Calu3 (cell line): ENCODE data around the gene PRICKLE1. TPM values are rescaled to one million over a fixed set of nuclear protein-coding genes. Genes with fewer than 3 reads are reported as not detected.

Source experiments
- BruUV-seq: library from RNA; stranded (reverse); fragments of 400-500 nt; replicated peaks from 2 replicates; lab custom pipeline; 2021; lab: Mats Ljungman, UMichigan
- CTCF ChIA-PET: fragments of 300-600 bp; sonication (Branson Sonifier 250); formaldehyde crosslinking; loops from one replicate; lab custom pipeline; 2022; ENCODE audit warnings: antibody characterized with exemption; lab: Charles Lee
- DNase-seq: peaks from one replicate; pipeline ENCODE4 v3.0.0; 2022
- H3K27ac Mint-ChIP-seq: one replicate; pipeline ENCODE4 v1.8.0; 2022; ENCODE audit warnings: mixed read lengths; ENCODE audit not compliant: unreplicated experiment
- H3K27me3 Mint-ChIP-seq: one replicate; pipeline ENCODE4 v1.8.0; 2022; ENCODE audit warnings: mixed read lengths; ENCODE audit not compliant: unreplicated experiment
- H3K36me3 Mint-ChIP-seq: one replicate; pipeline ENCODE4 v1.8.0; 2022; ENCODE audit warnings: mild to moderate bottlenecking, moderate library complexity, mixed read lengths; ENCODE audit not compliant: insufficient read depth, unreplicated experiment
- H3K4me1 Mint-ChIP-seq: one replicate; pipeline ENCODE4 v1.8.0; 2022; ENCODE audit warnings: mild to moderate bottlenecking, low read depth, mixed read lengths; ENCODE audit not compliant: unreplicated experiment
- H3K4me3 Mint-ChIP-seq: one replicate; pipeline ENCODE4 v1.8.0; 2022; ENCODE audit warnings: mild to moderate bottlenecking, low read depth, moderate library complexity, mixed read lengths; ENCODE audit not compliant: unreplicated experiment
- H3K9me3 Mint-ChIP-seq: one replicate; pipeline ENCODE4 v1.8.0; 2022; ENCODE audit warnings: low read depth, mixed read lengths; ENCODE audit not compliant: unreplicated experiment
- intact Hi-C: fragments of 100-400 bp; cut with micrococcal nuclease; formaldehyde crosslinking; loops from one replicate; pipeline ENCODE4 v1.10.0; 2022; ENCODE audit not compliant: unreplicated experiment
- total RNA-seq: library from RNA; stranded (reverse); gene quantifications from 2 replicates; pipeline ENCODE4 v1.2.3, GENCODE V29; 2022
- TF ChIP-seq, protein P1 (sequence below): fragments of 200-600 bp; IDR thresholded peaks from one replicate; pipeline ENCODE4 v1.8.0; 2022; ENCODE audit warnings: antibody characterized with exemption; ENCODE audit not compliant: unreplicated experiment

The PRICKLE1 gene
- total RNA-seq, 1 experiment from 2014 or later: 12.7 TPM

DNA sequence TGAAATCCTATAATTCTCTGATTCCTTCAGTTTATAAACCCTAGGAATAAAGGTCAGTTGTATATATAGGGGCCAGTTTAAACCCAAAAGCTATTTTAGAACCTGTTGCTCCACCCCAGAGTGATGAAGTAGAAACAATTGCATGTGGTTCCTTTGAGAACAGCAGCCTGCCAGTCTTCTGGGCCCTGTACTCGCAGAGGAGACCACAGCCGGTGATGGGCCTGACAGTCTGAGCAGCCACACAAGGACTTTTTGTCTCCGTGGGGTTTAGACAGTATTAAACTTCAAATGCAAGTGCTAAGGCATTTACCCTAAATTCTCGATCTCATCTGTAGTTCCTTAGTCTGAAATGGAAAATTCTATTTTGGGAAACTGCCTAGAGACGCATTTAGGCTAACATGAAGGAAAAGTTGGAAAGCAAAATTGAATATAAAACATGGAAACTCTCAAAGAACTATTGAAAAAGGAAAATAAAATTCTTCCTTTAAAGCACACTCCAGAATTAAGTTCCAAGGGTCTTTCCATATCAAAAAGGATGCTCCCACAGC lies 80.6 kb downstream of the PRICKLE1 start:
- no peaks in the 10 kb centered on the region for H3K4me1 Mint-ChIP-seq
- no peaks in the 10 kb centered on the region for H3K27me3 Mint-ChIP-seq
- CTCF ChIA-PET: no interaction called here
- TF ChIP-seq, protein P1, sequence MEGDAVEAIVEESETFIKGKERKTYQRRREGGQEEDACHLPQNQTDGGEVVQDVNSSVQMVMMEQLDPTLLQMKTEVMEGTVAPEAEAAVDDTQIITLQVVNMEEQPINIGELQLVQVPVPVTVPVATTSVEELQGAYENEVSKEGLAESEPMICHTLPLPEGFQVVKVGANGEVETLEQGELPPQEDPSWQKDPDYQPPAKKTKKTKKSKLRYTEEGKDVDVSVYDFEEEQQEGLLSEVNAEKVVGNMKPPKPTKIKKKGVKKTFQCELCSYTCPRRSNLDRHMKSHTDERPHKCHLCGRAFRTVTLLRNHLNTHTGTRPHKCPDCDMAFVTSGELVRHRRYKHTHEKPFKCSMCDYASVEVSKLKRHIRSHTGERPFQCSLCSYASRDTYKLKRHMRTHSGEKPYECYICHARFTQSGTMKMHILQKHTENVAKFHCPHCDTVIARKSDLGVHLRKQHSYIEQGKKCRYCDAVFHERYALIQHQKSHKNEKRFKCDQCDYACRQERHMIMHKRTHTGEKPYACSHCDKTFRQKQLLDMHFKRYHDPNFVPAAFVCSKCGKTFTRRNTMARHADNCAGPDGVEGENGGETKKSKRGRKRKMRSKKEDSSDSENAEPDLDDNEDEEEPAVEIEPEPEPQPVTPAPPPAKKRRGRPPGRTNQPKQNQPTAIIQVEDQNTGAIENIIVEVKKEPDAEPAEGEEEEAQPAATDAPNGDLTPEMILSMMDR: no peak
- no TSS peak for BruUV-seq
- no peak overlapping the region for H3K27ac Mint-ChIP-seq
- intact Hi-C loops: no loop called here
- no peak for DNase-seq
- H3K36me3 Mint-ChIP-seq: no peaks in the 10 kb centered on the region
- H3K4me3 Mint-ChIP-seq: no peak overlapping the region
- H3K9me3 Mint-ChIP-seq: no peaks in the 10 kb centered on the region

DNA sequence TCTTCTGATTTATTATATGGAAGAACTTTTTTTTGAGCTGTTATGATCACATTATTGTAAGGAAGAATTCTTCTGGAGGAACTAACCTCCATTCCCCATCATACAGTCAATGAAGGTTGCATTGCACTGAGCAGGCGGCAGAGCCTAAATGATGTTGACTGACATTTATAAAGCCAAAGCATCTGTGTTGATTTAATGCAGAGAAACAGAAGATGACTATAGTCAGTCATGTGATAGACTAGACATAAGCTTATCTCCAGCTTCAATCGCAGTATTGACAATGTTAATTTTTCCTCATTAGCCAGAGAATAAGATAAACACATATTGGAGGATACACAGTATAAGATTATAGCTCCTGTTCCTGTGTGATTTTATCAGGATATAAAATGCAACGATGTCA lies 82.0 kb downstream of the PRICKLE1 start:
- H3K9me3 Mint-ChIP-seq: no peaks in the 10 kb centered on the region
- CTCF ChIA-PET: no interaction called here
- no peaks in the 10 kb centered on the region for H3K27me3 Mint-ChIP-seq
- TF ChIP-seq, protein P1: no peak
- DNase-seq: no peak
- BruUV-seq: no TSS peak
- H3K36me3 Mint-ChIP-seq: no peaks in the 10 kb centered on the region
- H3K4me1 Mint-ChIP-seq: no peaks in the 10 kb centered on the region
- no peak overlapping the region for H3K27ac Mint-ChIP-seq
- no peak overlapping the region for H3K4me3 Mint-ChIP-seq
- intact Hi-C loops: no loop called here

DNA sequence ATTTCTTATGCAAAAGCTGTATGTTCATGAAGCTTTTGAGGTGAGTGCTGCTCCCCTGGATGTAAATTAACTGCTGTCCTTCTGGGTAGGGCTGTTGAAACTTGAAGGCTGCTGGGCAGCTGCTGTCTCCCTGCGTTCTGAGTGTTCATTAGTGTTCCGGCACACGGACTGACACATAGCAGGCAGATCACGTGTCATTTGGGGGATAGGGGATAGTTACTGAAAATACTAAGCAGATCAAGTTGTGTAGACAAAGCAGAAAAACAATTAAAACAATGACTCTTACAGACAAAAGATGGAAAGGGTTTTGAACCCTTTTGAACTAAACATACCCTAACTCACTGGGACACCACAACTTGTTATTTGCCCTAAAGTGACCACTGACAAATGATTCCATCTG lies 82.5 kb downstream of the PRICKLE1 start:
- DNase-seq: no peak
- no peak overlapping the region for H3K4me3 Mint-ChIP-seq
- H3K9me3 Mint-ChIP-seq: no peaks in the 10 kb centered on the region
- CTCF ChIA-PET: no interaction called here
- H3K36me3 Mint-ChIP-seq: no peaks in the 10 kb centered on the region
- no peak overlapping the region for H3K27ac Mint-ChIP-seq
- TF ChIP-seq, protein P1: no peak
- no peaks in the 10 kb centered on the region for H3K27me3 Mint-ChIP-seq
- no peaks in the 10 kb centered on the region for H3K4me1 Mint-ChIP-seq
- no TSS peak for BruUV-seq
- intact Hi-C loops: no loop called here

DNA sequence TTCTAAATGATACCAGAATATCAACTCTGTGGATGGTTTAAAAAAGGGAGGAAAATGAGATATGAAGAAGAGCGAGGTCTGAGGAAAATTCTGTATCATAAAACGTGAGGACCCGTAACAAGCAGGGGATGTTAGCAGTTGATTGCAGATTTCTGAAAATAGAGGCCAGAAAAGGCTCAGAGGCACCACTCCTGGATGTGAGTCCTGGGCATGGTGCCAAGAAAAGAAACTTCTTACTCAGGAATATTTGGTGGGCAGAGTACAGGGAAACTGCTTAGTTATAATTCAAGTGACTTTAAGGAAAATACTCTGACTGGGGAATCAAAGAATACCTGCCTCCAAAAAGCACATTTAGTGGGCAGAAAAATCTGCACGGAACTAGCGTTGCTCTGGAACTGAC lies 85.5 kb downstream of the PRICKLE1 start:
- H3K9me3 Mint-ChIP-seq: no peaks in the 10 kb centered on the region

More for the DNA sequence above, 85.5 kb downstream of the PRICKLE1 start:
- Mint-ChIP-seq H3K4me1 (no peaks in the 10 kb centered on the region), H3K36me3 (no peaks in the 10 kb centered on the region), H3K27ac (no peak overlapping the region), H3K4me3 (no peak overlapping the region), H3K27me3 (no peaks in the 10 kb centered on the region)
- TF ChIP-seq, protein P1: no peak
- peak; percentile 4 for DNase-seq
- no TSS peak for BruUV-seq
- CTCF ChIA-PET: no interaction called here
- intact Hi-C loops: no loop called here
